GM12873 (cell line): Measurements from ENCODE around the gene PUS1.

ENCODE experiments used
- TF ChIP-seq, protein P1 (sequence below): IDR thresholded peaks from 2 replicates; pipeline ENCODE4 v1.5.1; 2012; ENCODE audit warnings: low read depth, mild to moderate bottlenecking, moderate library complexity, low read length, control low read depth; ENCODE audit not compliant: insufficient read depth; ENCODE audit errors: missing control alignments

Gene PUS1

DNA sequence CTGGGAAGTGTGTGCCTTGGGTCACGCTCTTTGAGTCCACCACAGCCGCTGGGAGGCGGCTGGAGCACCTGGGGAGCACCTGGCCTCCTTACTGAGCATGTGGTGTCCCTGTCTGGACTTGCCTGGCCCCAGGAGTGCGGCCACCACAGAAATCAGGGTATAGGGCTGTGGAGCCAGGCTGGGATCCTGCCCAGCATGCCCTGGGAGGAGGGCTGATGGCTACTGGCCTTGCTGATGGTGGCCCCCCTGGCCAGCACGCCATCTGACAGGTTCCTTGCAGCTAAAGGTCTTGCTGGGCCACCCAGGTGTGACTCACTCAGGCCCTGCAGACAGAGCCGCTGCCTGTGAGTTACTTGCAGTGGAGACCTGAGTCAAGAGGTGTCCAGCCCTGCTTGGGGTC lies 28.7 kb upstream of the PUS1 start:
- TF ChIP-seq, protein P1, sequence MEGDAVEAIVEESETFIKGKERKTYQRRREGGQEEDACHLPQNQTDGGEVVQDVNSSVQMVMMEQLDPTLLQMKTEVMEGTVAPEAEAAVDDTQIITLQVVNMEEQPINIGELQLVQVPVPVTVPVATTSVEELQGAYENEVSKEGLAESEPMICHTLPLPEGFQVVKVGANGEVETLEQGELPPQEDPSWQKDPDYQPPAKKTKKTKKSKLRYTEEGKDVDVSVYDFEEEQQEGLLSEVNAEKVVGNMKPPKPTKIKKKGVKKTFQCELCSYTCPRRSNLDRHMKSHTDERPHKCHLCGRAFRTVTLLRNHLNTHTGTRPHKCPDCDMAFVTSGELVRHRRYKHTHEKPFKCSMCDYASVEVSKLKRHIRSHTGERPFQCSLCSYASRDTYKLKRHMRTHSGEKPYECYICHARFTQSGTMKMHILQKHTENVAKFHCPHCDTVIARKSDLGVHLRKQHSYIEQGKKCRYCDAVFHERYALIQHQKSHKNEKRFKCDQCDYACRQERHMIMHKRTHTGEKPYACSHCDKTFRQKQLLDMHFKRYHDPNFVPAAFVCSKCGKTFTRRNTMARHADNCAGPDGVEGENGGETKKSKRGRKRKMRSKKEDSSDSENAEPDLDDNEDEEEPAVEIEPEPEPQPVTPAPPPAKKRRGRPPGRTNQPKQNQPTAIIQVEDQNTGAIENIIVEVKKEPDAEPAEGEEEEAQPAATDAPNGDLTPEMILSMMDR, result no peak

DNA sequence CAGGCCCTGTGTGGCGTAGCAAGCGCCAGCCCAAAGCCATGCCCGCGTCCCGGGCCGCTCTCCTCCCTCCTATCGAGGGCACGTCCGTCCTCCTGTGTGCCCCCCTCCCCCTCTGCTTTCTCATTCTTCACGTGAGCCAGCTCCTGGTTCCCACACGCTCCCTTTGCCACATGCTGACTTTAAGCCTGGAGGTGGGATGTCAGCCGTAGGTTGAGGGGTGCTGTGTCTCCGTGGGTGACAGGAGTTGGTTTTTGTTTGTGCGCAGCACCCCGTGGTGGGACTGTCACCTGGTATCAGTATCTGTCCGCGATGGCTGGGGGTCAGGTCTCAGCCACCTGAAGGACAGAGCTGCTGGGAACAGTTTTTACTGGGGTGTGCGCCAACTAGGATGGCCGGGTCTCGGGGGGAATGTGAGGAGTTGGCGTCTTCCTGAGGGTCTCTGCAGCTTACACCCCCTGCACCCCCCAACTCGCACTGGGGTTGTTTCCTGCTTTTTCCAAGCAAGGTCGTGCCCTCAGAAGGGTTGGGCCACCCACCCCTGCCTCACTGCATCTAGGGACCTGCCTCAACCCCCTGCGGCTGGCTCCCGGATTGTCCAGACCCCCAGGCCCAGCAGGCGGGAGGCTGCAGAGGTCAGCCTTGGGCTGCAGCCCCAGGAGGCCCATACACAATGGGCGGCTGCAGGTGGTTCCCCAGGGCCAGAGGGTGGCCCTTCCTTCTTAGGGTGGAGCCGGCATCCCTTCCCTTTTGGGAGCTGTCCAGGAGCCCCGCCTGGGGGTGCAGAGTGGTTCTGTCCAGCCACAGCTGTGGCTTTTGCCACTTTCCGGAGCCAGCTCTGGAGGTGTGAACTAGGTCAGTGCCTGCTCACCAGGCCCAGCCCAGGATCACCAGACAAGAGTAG lies 27.4 kb upstream of the PUS1 start:
- TF ChIP-seq, protein P1, result no peak

GRCh38 chr12:131902332-131903241 lies 26.5 kb upstream of the PUS1 start:
- TF ChIP-seq, protein P1, result no peak

GRCh38 chr12:131903270-131904255 lies 25.5 kb upstream of the PUS1 start:
- TF ChIP-seq, protein P1, result no peak

GRCh38 chr12:131904346-131904745 lies 24.7 kb upstream of the PUS1 start:
- TF ChIP-seq, protein P1, result no peak

DNA sequence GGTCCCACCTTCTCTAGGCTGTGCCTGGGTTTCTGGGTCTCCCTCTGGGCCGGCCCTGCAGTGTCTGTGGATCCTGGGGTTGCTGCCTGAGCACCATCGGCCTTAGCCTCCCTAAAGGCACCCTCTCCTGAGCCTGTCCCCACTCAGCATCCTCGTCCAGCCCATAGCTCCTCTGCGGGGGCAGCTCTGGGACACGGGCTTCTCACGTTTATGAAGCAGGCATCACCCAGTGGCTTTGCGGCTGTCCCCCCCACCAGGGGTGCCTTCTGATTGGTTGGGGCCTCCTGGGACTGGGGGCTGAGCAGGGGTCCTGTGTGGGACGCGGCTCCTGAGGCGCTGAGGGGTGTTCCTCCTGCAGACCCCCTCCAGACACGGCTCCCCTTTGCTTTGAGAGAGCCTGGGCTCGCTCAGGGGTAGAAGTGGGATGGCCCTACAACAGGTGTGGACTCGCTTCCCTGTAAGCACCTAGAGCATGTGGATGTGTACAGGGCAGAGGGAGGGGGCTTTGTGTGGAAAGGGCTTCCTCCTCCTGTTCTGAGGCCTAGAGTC lies 23.9 kb upstream of the PUS1 start:
- TF ChIP-seq, protein P1, result no peak
